ENCODE measurements around the gene FYCO1. TPM values are rescaled to one million over a fixed set of nuclear protein-coding genes. Genes with fewer than 3 reads are reported as not detected.

Gene FYCO1
- polyA plus RNA-seq, 5 donors, result 18.2 to 21.5 (median 19.6) TPM

DNA sequence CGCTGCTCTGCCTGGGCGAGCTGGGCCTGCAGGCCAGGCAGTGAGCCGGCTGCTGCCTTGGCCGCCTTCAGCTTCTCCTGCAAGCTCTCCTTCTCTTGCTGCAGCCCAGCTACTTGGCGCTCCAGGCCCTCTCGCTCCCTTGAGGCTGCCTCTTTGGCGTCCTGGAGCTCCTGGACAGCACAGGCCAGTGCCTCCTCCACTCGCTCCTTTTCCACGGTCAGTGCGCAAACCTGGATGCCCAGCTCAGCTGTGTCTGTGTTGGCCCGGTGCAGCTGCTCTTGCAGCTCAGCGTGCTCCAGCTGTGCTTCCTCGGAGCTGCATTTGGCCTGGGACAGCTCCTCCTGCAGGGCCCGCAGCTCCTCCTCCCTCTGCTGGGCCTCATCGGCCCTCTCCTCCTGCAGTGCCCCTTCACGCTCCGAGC lies 29.2 kb downstream of the FYCO1 start:
- DNase-seq, result no peak

DNA sequence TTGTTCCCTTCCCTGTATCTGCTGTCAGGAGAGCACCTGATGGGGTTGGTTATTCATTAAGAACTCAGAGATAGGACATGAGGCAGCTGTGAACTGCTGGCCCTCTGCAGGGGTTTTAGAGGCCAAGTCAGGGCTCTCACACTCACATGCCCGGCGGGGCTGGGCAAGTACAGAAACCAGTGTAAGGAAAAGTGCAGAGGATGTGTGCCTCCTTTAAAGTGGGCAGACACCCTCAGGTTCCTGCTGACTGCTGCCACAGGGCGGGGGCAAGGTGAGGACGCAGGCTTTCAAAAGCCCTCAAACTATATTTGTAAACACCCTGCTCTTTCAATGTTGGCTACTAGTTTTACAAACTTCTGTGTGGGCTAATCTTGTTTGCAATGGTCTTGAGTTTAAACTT lies 30.0 kb downstream of the FYCO1 start:
- DNase-seq, result no peak

DNA sequence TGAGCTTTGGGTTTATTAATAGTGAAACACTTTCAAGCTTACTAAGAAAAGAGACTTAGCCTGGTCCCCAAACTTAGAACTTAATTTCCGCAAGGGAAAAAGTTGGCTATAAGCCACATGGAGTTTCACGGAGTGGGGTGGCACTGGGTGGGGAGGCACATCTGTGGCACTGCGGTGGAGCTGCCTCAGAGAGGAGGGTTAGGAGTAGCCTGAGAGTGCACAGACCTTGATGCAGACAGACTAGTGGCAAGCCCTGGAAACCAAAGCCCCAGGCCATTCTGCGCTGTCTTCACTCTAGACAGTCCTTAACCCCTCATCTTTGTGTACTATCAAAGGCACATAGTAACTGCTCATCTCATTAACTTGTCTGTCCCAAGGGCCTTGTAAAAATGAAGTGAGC lies 30.4 kb downstream of the FYCO1 start:
- DNase-seq, result no peak

DNA sequence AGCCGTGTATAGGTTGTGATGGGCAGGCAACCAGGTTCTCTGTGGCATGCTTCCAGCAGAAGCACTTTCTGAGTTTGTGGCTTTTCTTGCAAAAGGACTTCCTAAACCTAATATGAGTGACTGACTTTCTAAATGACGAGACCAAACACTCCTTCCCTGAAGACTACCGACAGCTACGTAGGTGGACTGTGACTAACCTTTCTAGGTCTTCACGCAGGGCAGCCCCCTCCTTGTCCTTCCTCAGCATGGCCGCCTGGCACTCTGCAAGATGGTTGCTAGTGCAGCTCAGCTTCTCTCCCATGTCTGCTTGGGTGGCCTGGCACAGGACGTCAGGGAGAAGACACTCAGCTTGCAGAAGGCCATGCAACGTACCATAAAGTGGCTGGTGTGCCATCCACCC lies 31.5 kb downstream of the FYCO1 start:
- no peak for DNase-seq

DNA sequence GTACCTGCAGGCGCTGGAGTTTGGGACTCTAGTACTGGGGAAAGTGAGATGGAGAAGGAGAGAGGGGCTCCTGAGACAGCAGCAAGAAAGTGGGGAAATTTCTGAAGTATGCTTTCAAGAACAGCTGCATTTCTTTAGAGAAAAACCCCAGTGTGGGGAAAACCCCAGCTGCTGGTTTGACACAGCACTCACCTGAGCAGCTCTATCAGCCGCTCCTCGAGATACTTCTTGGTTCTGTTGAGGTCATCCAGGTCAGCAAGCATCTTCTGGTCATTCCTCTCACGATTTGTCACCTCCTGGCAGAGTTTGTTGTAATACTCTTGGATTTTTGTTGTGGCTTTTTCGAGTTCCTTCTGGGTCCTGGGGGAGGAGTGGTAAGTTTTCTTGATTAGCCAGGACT lies 33.6 kb downstream of the FYCO1 start:
- DNase-seq, result no peak

DNA sequence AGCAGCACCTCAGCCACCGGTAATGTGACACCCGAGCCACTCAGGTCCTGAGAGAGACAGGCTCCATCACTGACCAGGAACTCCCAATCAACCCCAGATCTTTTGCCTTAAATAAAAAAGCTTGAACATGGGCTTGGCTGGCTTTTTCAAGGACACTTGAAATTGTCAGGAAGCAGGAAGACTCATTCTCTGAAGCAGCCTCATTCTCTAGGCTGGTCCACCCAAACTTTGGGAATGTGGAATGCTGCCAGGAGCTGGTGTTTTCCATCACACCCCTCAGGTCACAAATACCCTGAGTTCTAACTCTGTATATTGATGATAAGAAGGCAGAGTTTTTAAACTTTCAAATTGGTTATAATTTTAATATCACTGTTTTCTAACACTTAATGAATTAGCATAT lies 35.3 kb downstream of the FYCO1 start:
- no peak for DNase-seq

DNA sequence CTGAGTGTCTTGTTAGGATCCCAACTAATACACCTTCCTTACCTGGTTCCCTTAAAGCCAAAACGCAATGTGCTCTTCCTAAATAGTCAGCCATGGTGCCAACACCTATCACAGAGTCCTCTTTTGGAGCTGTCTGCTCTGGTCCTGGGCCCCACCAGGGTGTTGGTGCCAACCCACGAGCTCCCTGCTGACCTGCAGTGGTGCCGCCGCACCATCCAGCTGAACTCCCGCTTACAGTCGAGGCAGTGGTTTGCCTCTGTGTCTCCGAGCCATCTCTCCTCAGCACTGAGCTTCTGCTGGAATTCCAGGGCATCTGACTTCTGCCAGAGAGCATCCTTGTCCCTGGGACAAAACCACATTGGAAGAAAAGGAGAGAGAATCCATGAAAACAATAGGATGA lies 36.4 kb downstream of the FYCO1 start:
- no peak for DNase-seq

DNA sequence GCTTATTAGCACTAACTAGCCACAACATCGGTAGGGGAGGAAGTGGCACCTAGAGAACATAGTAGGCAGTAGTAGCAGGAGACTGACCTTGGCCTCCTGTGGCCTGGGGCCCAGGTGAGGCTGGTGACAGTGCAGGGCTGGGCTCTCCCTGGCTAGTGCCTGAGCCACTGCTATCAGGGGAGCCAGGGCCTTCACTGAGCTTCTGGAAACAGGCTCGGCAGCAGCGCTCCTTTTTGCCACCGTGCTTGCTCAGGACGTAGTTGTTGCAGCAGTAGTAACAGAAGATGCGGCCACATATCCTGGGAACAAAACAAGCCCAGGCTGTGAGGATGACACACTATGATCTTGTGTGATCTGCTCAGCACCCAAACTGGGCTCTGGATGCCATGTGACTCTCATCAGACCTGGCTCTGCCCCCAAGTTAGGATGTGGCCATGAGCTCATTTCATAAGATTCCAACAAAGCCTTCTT lies 37.3 kb downstream of the FYCO1 start:
- no peak for DNase-seq

DNA sequence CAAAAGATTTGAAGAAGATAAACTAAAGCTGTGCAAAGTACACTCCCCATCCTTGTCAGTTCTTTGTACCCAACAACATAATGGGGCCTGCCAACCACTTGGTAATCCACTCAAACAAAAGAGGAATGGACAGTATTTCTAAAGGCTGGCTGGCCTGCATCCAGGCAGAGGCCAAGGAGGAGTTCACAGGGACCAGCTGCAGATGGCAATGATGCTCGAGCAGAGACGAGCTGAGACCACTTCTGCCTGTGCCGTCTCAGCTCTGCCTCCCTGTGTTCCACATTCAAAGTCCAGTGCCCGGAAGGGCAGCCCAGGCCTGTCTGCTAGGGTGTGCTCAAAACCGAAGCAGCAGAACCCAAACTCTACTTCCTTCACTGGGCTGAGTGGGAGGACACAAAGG lies 38.0 kb downstream of the FYCO1 start:
- no peak for DNase-seq

DNA sequence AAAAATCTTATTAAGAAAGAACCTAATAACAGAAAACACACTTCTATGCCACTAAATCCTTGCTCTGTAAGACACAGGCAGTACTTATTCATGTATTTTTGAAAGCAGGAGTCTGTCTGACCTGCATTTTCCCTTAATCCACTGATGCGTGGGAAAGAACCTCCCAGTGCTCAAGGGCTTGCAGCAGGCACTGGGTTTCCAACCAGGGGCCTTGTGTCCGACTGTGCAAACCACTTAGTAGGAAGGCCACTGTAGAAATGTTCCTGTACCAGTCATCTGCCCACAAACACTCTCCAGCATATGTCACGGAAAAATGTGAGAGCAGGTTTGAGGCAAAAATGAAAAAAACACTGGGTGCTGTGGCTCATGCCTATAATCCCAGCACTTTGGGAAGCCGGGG lies 39.9 kb downstream of the FYCO1 start:
- no peak for DNase-seq

DNA sequence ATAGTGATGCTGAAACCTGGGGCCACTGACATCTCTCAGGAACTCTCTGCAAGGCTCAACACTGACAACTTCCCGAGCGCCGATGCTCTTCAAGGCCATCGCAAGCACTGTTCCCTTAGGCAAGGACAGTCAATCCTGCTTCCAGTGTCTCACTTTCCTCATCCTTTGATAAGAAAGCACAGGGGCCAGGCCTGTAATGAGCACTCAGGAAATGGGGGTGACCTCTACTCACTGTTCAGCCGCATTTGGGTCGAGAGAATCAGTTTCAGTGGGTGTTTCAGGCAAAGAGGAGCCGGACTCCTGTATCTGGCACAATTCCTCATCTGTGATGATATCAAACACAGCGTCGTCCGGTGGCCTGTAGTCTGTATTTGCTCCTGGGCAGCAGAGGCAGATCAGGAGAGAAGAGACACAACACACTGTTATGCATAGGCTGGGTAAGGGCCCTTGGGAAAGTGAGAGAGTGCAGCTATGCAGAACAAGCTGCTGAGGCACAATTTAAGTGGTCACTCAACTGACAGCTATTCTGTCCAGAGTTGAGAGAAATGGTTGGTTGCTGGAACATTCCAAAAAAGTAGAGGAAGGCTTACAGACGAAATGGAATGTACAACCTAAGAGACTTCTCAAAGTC lies 40.5 kb downstream of the FYCO1 start:
- DNase-seq, result no peak

DNA sequence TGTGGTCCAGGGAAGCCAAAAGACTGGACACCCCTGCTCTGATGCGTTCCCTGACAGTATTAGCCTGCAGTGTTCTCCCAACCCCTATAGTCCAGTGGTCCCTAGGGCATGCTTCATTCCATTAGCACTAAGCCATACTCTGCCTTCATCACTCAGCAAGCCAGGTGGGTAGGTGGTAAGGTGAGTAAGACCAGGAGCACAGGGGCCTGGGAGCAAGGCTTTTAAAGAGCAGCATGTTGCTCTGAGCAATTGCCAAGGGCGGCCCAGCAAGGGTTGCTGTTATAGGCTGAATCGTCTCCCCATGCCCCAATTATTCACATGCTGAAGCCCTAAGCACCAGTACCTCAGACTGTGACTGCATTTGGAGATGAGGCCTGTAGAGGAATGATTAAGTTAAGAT lies 41.3 kb downstream of the FYCO1 start:
- no peak for DNase-seq

DNA sequence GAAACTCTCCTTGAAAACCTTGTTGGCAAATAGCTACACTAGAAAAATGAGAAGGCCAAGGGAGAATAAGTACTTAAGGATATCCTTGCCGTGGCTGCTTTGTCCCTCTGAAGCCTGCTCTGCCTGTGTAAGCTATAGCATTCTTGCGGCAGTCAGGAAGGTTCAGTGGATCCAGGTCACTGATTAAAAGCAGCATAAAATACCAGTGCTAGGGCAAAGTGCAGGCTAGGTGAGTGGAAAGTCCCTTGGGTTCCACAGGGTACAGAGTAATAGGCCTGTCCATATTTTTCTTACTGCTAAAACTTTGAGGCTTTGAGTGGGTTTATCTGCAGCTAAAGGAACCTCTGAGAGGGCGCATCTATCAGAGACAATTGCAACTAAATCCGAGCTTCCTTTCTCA lies 42.1 kb downstream of the FYCO1 start:
- DNase-seq, result no peak

DNA sequence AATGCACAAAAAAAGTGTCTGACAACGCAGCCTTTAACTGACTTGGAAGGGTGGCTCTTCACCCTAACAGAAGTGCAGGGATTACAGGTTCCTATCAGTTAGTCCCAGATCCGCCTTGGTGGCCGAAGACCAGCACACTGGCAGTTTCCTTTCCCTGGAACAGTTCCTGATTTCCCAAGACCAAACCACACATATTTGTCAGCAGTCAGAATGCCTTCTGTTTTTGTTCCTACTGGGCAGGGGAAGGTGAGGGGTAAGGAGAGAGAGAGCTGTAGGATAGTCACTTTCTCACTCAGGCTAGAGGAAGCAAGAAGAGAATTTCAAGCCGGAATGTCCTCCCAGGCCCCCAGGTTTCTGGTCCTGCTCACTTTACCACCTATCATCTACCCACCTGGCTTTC lies 43.2 kb downstream of the FYCO1 start:
- DNase-seq, result no peak

DNA sequence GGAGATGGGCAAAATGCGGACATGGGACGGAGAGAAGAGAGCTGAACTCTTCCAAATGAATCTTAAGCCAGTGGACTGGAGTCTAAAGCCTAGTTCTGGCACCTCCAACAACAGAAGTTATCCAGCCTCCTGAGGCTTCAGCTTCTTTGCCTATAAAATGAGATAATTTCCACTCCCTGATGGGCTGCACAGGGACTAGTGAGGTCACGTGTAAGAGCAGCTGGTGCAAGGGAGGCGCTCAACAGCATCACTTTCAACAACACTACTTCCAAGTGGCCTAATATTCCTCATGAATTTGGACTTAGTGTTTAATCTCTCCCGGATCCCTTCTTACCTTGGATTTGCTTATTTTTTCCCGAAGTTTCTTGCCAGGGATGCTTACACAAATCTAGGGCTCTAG lies 43.7 kb downstream of the FYCO1 start:
- DNase-seq, result no peak

DNA sequence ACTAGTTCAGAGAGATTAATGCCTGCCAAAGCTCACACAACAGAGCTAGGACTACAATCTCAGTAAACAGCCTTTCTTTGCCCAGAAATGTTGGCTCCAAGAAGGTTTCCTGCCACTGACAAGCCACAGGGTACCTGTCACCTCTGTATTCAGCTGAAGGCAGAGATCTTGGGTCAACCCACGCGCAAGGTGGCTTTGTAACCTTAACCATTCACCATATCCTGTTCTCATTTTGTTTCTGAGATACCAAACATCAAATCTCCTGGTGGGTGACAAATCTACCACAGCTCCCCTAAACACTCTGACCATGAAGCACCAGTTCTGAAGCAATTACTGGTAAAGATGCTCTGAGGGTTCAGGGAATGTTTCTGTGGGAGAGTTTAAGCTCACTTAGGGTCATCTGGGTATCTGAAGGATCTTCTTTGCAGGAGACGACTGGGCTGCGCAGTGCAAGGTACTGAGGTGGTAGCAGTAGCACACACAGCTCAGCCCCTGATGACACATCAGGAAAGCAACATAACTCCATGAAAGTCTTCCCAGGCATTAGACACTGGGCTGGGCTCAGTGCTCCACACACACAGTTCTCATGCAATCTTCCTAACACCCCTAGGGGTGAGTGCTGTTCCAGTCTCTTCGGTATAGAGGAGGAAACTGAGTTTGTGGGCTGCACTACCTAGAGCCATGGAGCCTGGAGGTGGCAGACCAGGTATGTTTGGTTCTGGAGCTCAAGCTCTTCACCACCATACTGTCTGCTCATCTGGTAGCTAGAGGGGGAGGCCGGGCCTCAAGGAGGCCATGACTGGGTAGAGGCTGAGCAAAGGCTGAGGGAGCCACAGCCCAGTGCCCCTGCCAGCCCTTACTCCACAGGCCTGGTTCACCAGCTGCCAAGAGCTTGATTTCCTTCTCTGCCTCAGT lies 44.7 kb downstream of the FYCO1 start:
- no peak for DNase-seq

DNA sequence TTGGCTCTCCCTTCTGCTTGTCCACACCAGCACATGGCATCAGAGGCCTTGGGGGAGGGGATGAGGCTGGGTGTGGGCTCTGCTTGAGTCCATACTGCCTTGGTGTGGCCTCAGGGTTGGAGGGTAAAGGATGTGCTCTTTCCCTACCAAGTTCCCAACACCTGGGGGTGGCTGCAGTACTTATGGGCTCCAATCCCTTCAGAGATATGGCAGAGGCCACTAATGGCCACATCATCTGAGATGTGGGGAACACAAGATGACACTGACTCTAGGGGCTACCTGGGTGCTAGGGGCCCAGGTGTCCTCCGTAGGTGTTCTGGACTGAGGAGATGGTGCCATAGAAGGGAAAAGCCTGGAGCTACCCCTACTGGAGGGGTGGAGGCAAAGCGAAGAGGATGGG lies 45.5 kb downstream of the FYCO1 start:
- no peak for DNase-seq

DNA sequence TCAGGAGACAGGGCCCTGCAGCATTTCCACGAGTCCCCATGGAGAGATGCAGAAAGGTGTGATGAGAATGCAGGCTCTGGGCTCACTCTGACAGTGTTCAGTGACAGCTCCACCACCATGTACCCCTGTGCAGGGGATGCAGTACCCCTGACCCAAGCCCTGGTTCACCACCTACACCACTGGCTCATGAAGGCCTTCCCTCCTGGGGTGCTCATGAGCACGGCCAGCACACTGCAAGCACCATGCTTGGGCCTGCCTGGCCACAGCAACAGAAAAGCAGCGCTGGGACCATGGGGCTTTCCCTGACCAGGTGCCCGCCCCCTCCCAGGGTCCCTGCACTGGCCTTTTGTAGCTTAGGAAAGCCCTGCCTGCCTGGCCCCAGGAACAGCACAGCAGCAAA lies 46.2 kb downstream of the FYCO1 start:
- DNase-seq, result no peak

DNA sequence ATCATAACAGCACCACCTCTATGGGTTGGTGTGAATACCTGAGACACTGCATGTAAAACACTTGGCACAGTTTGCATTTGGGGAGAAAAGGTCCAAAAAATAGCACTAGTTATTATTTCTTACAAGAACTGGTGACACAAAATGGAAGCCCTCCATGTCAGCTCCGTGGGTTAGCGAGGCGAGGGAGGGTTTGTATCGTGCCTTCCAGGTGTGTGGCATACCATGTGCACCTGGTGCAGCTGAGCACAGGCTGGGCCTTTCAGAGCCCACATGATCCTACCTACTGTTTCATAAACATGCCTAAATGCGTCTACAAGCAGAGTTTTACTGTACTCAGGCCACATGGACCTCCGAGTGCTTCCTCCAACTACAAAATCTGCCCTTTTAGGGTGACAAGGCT lies 46.7 kb downstream of the FYCO1 start:
- no peak for DNase-seq

DNA sequence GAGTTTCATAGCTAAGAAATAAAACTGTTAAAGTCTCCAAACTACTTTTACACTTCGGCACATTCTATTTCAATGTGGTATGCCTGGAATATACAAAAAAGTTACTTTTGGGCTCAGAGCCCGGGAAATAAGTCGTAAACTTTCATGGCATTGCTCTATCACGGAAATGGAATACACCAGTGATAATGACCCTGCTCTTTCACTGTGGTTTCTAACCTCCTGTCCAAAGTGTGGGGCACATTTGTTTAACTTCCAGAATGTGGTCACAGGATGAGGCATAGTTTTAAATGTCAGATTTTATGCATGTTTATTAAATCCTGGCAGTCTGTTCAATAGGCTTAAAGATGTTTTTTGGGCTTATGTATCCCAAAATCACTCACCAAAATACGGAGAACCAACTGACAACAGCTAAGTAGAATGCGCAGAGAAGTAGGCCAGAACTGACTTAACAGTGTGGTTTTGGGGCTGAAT lies 47.3 kb downstream of the FYCO1 start:
- no peak for DNase-seq

DNA sequence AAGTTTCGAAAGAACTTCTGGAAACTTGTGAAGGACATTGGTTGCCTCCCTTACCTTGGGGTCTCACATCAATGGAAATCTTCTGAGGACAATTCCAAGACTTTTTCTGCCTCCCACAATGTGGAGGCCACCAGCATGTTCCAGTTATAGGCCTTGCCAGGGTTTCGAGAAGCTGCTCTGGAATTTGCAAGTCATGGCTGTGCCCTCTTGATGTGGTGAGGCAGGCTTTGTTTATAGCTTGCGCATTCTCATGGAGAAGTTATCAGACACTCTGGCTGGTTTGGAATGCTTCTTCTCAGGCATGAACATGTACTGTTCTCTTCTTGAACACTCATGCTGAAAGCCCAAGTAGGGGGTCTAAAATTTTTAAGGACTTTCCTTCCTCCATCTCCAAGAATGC lies 48.3 kb downstream of the FYCO1 start:
- no peak for DNase-seq

DNA sequence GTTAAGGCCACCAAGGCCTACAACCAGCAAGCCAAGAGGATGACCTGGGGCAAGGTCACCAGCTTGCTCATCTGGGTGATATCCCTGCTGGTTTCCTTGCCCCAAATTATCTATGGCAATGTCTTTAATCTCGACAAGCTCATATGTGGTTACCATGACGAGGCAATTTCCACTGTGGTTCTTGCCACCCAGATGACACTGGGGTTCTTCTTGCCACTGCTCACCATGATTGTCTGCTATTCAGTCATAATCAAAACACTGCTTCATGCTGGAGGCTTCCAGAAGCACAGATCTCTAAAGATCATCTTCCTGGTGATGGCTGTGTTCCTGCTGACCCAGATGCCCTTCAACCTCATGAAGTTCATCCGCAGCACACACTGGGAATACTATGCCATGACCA lies 48.7 kb downstream of the FYCO1 start:
- no peak for DNase-seq

DNA sequence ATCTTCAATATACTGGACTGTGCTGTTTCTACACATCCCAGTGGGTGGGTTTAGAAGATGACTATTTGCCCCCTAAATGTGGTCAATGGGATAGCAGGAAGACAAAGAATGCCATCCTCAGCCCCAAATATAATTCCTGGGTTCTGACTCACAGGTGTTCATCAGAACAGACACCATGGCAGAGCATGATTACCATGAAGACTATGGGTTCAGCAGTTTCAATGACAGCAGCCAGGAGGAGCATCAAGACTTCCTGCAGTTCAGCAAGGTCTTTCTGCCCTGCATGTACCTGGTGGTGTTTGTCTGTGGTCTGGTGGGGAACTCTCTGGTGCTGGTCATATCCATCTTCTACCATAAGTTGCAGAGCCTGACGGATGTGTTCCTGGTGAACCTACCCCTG lies 49.3 kb downstream of the FYCO1 start:
- no peak for DNase-seq

All from right lung (tissue), 5 donors.